ENCODE measurements around the gene GNG7.

- TF ChIP-seq CTCF (optimal IDR thresholded peaks at IDR 0.05 in 1 of 3, IDR thresholded peaks at IDR 0.05 in 1 of 3, conservative IDR thresholded peaks at IDR 0.05 in 1 of 3; ENCODE audit: extremely low read depth in 1 of 3, insufficient read depth in 2 of 3, low read length in 3 of 3) (no peak), EZH2 (IDR thresholded peaks at IDR 0.05; ENCODE audit: low read length) (no peak)
Measured at GRCh38 chr19:2567996-2568395, 134.5 kb downstream of the GNG7 start.
